CD4-positive, alpha-beta T cell treated with Interleukin-6 for 4 hours (primary cell): ENCODE measurements around the gene CD6.
A peak's percentile ranks its signal among the peaks of the same experiment; 100 is the strongest.

Source experiments
- DNase-seq: peaks from one replicate; pipeline ENCODE4 v3.0.0-alpha.2; 2020; ENCODE audit warnings: mixed read lengths

CD6 gene

GRCh38 chr11:60971520-60971919, at the start of gene CD6:
TSS of gene CD6 (plus strand) at chr11:60971680. CDS start at chr11:60971866, 186 bp downstream.
- peak; percentile 82 for DNase-seq

DNA sequence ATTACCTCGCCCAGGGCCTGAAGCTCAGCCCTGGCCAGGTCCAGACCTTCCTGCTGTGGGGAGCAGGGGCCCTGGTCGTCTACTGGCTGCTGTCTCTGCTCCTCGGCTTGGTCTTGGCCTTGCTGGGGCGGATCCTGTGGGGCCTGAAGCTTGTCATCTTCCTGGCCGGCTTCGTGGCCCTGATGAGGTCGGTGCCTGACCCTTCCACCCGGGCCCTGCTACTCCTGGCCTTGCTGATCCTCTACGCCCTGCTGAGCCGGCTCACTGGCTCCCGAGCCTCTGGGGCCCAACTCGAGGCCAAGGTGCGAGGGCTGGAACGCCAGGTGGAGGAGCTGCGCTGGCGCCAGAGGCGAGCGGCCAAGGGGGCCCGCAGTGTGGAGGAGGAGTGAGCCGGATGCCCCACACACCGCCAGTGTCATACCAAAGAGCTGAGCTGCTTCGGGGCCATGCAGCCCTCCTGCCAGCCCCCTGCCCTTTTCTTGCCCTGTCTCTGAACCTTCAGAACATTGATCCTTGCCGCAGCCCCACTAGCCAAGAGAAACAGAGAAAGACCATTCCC, 49.6 kb upstream of the CD6 start:
- no peak for DNase-seq

DNA sequence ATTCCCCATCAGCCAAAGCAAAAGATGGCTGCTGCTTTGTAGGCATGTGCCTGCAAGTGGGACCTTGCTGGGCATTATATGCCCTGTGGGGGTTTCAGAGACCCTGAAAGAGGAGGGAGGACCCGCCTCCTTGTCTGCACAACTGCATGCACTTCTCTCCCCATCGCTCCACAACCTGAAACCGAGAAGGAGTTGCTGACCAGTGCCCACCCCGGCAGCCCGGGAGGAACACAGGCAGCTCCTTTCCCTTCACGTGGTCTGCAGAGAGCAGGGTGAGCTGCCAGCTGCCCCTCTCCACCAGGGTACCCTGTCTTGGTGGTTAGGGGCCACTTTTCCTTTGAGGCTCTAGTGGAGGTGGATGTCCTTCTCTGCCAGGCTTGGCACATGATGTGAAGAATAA, 48.6 kb upstream of the CD6 start:
- DNase-seq: no peak

- DNase-seq: no peak
Observed at GRCh38 chr11:60923326-60923725, 48.2 kb upstream of the CD6 start.

- no peak for DNase-seq
Observed at GRCh38 chr11:60923800-60924109, 47.7 kb upstream of the CD6 start.

- peak; percentile 15 for DNase-seq
Observed at GRCh38 chr11:60924110-60924905, 47.2 kb upstream of the CD6 start, which contains the start of gene TMEM132A. TSS of gene TMEM132A (plus strand) at chr11:60924460. CDS start at chr11:60924634, 174 bp downstream.

- DNase-seq: peak; percentile 23
Observed at GRCh38 chr11:60924906-60925853, 46.3 kb upstream of the CD6 start.

- no peak for DNase-seq
Observed at GRCh38 chr11:60925868-60926267, 45.6 kb upstream of the CD6 start.

DNA sequence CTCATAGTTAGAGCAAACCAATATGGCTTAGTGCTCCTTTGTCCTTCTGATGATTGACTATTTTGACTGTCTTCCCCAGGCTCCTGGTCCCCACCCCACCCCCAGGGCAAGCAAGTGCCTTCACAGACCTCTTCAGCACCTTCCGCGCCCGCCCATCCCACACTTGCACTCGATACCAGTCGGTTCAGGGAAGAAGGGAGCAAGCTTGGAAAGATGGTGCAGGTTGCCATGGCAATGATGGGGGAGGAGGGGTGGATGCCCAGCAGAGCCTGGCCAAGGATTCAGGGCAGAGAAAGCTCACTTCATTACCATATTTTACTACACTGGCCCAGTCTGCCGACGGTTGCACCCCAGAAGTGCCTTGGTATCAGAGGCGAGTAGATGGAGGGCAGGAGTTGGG, 45.0 kb upstream of the CD6 start:
- DNase-seq: no peak

GRCh38 chr11:60927061-60927592, 44.4 kb upstream of the CD6 start:
- no peak for DNase-seq

GRCh38 chr11:60927600-60927999, 43.9 kb upstream of the CD6 start:
- no peak for DNase-seq

DNA sequence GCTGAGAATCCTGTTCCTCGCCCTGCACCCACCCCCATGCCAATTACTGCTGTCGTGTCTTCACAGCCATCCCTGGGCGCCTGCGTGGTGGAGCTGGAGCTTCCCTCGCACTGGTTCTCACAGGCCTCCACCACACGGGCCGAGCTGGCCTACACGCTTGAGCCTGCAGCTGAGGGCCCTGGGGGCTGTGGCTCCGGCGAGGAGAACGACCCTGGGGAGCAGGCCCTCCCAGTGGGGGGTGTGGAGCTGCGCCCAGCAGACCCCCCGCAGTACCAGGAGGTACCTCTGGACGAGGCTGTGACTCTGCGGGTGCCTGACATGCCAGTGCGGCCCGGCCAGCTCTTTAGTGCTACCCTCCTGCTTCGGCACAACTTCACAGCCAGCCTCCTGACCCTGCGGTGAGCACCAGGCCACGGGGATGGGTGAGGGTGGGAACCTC, 42.9 kb upstream of the CD6 start:
- no peak for DNase-seq

DNA sequence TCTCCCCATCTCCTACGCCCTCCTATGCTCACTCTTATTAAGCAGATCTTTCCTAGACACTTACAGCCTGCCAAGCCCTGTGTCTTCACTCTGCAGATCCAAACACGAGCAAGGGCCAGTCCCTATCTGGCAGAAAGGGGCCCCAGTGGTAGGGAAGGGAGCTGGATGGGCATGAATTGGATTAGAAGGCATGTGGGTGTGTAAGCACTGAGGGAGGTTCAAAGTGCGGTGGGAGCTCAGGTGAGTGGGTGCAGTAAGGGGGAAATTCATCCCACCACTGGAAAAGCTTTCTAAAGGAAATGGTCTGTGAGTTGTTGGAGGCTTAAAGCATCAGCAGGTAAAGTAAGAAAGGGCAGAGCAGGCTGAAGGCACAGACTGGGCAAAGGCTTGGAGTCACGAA, 41.7 kb upstream of the CD6 start:
- no peak for DNase-seq

DNA sequence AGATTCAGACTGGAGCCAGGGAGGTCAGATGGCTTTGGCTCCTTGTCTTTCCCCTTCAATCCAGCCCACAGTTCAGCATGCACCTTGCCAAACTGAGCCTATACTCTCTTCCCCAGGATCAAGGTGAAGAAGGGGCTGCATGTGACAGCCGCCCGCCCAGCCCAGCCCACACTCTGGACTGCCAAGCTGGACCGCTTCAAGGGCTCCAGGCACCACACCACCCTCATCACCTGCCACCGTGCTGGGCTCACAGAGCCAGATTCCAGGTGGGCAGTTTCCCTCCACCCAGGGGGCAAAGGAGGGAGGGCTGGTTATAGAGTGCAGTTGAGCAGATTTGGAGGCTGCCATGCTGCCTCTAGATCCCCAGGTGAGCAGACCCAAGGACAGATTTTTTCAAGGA, 41.1 kb upstream of the CD6 start:
- no peak for DNase-seq

- DNase-seq: no peak
Observed at GRCh38 chr11:60931917-60932316, 39.6 kb upstream of the CD6 start.

- no peak for DNase-seq
Observed at GRCh38 chr11:60932605-60933356, 38.7 kb upstream of the CD6 start.

DNA sequence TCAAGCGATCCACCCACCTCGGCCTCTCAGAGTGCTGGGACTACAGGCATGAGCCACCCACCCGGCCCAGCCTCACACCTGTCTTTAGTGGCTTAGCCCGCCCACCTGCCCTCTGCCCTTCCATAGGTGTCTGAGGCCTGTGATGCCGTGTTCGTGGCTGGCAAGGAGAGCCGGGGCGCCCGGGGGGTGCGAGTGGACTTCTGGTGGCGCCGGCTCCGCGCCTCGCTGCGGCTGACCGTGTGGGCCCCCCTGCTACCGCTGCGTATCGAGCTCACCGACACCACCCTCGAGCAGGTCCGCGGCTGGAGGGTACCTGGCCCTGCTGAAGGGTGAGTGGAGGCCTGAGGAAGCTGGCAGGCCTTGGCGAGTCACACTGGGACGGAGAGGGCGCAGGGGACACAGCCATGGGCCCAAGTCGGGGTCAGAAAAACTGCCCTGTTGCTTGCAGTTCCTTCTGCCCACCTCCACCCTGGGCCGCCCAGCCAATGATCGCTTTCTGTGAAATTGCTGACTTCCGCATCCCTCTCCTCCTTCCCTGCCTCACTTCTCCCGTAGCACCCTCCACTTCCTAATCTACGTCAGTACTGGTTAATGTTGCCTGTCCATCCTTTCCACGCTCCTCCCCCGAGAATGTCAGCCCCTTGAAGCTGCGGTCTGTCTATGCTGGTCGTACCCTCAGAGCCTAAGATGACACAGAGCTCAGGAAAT, 37.9 kb upstream of the CD6 start:
- DNase-seq: no peak

GRCh38 chr11:60934124-60934789, 37.2 kb upstream of the CD6 start:
- no peak for DNase-seq

- DNase-seq: no peak
Observed at GRCh38 chr11:60934790-60935605, 36.5 kb upstream of the CD6 start.
